ENCODE measurements around the gene TIGIT. TPM values are rescaled to one million over a fixed set of nuclear protein-coding genes. Genes with fewer than 3 reads are reported as not detected.

The TIGIT gene
- total RNA-seq: under 1 TPM in 3 of 4 donors, not detected in 1; 0.11 to 0.98 (median 0.40) TPM

DNA sequence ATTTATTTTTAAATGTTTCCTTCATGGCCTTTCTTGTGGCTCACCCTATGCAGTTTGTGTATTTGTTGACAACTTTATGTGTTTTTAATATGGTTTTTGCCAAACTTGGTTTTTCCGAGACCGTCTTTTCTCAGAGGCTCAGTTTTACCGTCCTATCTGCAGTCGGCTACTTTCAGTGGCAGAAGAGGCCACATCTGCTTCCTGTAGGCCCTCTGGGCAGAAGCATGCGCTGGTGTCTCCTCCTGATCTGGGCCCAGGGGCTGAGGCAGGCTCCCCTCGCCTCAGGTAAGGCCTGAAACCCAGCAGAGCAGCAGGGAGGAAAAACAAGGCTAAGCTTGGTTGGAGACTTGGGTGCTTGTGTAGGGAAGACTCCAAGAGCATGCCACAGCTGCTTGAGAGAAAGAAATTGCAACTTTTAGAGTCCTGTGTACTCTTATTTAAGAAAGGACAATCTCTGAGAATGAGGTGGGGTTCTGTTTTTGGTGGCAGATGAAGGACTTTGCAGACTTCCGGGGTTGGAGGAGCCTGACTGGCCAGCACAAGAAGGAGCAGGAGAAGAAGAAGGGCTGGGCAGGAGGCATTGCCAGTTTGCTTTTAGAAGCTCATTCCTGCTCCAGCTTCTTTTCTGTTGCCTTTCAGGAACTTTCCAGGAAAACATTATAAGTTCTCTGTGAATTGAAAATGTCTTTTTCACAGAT, at the start of gene TIGIT:
Gene TIGIT (plus strand): TSS at position 191 of the 698 bp plus-strand sequence. CDS start 34 bp downstream, at position 225.
- Histone ChIP-seq H3K4me1 (no peaks in the 10 kb centered on the region), H3K27ac (no peak within 1 kb of the TSS), H3K9me3 (no peaks in the 10 kb centered on the region), H3K36me3 (no peaks in the 10 kb centered on the region), H3K27me3 (no peaks in the 10 kb centered on the region), H3K4me3 (replicated peaks in 1 of 3) (no peak within 1 kb of the TSS)
- intact Hi-C loops (cut with DNase I): no loop called here
- no peak for DNase-seq
- TF ChIP-seq POLR2A (IDR thresholded peaks at IDR 0.05): no peak
- TF ChIP-seq, protein P1, sequence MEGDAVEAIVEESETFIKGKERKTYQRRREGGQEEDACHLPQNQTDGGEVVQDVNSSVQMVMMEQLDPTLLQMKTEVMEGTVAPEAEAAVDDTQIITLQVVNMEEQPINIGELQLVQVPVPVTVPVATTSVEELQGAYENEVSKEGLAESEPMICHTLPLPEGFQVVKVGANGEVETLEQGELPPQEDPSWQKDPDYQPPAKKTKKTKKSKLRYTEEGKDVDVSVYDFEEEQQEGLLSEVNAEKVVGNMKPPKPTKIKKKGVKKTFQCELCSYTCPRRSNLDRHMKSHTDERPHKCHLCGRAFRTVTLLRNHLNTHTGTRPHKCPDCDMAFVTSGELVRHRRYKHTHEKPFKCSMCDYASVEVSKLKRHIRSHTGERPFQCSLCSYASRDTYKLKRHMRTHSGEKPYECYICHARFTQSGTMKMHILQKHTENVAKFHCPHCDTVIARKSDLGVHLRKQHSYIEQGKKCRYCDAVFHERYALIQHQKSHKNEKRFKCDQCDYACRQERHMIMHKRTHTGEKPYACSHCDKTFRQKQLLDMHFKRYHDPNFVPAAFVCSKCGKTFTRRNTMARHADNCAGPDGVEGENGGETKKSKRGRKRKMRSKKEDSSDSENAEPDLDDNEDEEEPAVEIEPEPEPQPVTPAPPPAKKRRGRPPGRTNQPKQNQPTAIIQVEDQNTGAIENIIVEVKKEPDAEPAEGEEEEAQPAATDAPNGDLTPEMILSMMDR (IDR thresholded peaks at IDR 0.05): no peak
- 92 to 93% methylated on average over 7 of the region's 7 CpGs for WGBS, 2 donors

DNA sequence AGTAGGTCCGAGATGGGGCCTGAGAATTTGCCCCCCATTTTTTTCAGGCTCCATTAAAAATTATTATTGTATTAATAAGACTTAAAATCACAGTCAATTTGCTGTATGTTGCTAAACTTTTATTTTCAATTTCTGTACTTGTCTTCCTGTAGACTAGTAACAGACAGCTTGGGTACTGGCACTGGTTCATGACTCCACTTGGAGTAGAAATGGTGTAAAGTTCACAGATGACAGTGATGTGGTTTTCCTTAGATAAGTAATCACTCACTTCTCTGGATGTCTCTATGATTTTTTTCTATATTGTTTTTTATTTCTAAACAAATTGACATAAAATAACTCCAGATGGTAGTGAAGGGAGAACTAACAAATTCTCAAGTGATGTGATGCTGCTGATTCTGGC, 40.9 kb upstream of the TIGIT start:
- intact Hi-C loops (cut with DNase I): no loop called here
- Histone ChIP-seq H3K27me3 (no peaks in the 10 kb centered on the region), H3K9me3 (no peaks in the 10 kb centered on the region), H3K4me1 (no peaks in the 10 kb centered on the region), H3K36me3 (no peaks in the 10 kb centered on the region), H3K27ac (no peak overlapping the region), H3K4me3 (replicated peaks in 1 of 3) (no peak overlapping the region)
- no peak for DNase-seq
- TF ChIP-seq POLR2A (IDR thresholded peaks at IDR 0.05): no peak
- TF ChIP-seq, protein P1 (IDR thresholded peaks at IDR 0.05): no peak
- 90 to 93% methylated on average over 1 of the region's 1 CpG for WGBS, 2 donors

DNA sequence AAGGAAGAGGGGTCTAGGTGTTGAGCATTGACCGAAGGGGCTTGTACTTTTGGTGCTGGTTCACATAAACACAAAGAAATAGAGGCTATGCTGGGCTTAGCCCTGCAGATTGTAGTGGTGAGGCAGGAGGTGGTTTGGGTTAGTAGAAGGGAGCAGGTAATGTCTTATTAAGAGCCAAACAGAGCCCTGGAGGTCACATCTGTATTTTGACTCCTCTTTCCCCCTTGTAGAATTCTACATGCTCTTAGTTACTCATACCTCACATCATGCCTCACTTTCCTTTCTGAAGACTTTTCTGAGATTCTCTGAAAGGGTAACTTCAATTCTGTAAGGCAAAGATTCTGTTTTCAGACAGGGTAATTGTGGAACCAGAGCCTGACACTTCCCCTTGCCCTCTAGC, 40.3 kb upstream of the TIGIT start:
- H3K9me3 ChIP-seq: no peaks in the 10 kb centered on the region
- no peaks in the 10 kb centered on the region for H3K36me3 ChIP-seq
- H3K27ac ChIP-seq: no peak overlapping the region
- H3K27me3 ChIP-seq: no peaks in the 10 kb centered on the region
- intact Hi-C loops (cut with DNase I): no loop called here
- no peak for DNase-seq
- TF ChIP-seq, protein P1 (IDR thresholded peaks at IDR 0.05): no peak
- TF ChIP-seq POLR2A (IDR thresholded peaks at IDR 0.05): no peak
- no peaks in the 10 kb centered on the region for H3K4me1 ChIP-seq
- 87 to 98% methylated on average over 1 of the region's 1 CpG for WGBS, 2 donors
- H3K4me3 ChIP-seq (replicated peaks in 1 of 3): no peak overlapping the region

DNA sequence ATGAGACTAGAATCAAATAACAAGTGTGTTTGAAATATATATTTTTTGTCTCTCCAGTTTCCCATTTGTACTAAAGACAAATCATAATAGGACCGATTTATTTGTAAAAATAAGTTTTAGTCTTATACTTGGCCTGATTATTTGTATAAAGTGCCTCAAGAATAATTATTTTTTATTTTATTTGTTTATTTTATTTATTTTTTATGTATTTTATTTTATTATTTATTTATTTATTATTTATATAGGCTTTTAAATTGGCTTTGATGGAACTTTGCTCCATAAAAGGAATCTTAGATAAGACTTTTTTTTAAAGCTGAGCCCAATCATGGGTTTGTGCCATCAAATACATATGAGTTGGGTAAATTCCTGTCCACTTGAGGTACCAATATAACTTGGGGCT, 34.3 kb upstream of the TIGIT start:
- Histone ChIP-seq H3K27me3 (no peaks in the 10 kb centered on the region), H3K9me3 (no peaks in the 10 kb centered on the region), H3K4me1 (no peaks in the 10 kb centered on the region), H3K27ac (no peak overlapping the region), H3K4me3 (replicated peaks in 1 of 3) (no peak overlapping the region), H3K36me3 (no peaks in the 10 kb centered on the region)
- intact Hi-C loops (cut with DNase I): no loop called here
- no peak for DNase-seq
- TF ChIP-seq POLR2A (IDR thresholded peaks at IDR 0.05): no peak
- TF ChIP-seq, protein P1 (IDR thresholded peaks at IDR 0.05): no peak
- WGBS, 2 donors: 92 to 95% methylated on average over 1 of the region's 1 CpG

DNA sequence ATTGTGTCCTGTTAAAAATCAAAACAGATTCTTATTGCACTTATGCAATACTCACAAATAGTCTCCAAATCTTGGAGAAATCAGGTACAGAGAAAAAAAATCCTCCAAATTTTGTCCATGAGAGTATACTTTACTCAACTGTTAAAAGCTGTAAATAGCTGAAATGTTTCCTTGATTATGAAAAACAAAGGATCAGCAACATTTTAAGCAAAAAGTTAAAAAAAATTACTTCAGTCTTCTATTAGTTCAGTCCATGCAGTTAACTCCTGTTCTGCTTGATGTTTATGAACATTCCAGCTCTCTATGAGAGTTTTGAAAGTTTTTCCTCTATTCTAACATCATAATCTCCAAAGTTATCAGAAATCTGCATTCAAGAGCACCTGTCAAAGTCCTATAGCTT, 33.7 kb upstream of the TIGIT start:
- no peak for TF ChIP-seq POLR2A (IDR thresholded peaks at IDR 0.05)
- TF ChIP-seq, protein P1 (IDR thresholded peaks at IDR 0.05): no peak
- Histone ChIP-seq H3K4me3 (replicated peaks in 1 of 3) (no peak overlapping the region), H3K9me3 (no peaks in the 10 kb centered on the region), H3K27me3 (no peaks in the 10 kb centered on the region), H3K4me1 (no peaks in the 10 kb centered on the region), H3K27ac (no peak overlapping the region), H3K36me3 (no peaks in the 10 kb centered on the region)
- DNase-seq: no peak
- intact Hi-C loops (cut with DNase I): no loop called here
